GM19395 (cell line): Measurements from ENCODE around the gene LDLRAD1.
"Not testable (repeated sequence)": the region's sequence is repeated elsewhere in the genome, so short reads cannot be mapped to it uniquely, and the experiment has no call there.

ENCODE experiments used
- ATAC-seq: cut with Tn5 transposase; IDR thresholded peaks from one replicate; pipeline ENCODE4 v1.9.1; 2021; ENCODE audit warnings: mild to moderate bottlenecking, moderate library complexity; ENCODE audit not compliant: unreplicated experiment

LDLRAD1 gene

GRCh38 chr1:54018635-54019034 is 649 bp upstream of the LDLRAD1 start:
- no peak for ATAC-seq

- ATAC-seq = no peak
Observed at GRCh38 chr1:54016343-54017282, 1.4 kb downstream of the LDLRAD1 start.

GRCh38 chr1:54014009-54014629 is 3.9 kb downstream of the LDLRAD1 start:
- no peak for ATAC-seq

DNA sequence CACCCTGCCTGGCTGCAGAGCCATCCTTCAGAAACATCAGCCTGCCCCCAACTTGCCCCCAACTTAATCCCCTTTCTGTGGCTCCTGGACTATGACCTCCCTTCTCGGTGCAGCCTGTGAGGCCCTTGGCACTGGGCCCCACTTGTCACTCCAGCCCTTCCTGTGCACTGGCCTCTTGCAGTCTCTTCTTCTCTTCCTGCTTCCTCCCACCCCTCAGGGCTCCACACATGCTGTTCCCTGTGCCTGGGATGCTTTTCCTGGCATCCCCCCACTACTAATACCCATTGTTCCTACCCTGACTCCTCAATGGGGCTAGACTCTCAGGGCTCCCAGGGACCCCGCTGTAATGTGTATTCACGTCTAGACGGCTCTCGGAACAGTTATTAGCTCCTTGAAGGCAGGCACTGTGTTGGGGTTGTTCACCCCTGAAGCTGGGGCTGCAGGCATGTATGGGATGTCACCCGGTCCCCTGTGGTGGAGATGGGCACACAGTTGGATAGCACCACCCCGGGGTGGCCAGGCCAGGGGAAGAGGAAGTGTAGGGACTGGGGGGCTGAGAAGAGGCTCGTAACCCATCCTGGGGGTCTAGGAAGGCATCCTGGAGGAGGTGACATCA is 4.5 kb downstream of the LDLRAD1 start:
- no peak for ATAC-seq

- ATAC-seq = no peak
Observed at GRCh38 chr1:54012863-54013262, 5.1 kb downstream of the LDLRAD1 start.

GRCh38 chr1:54012008-54012325 is 6.0 kb downstream of the LDLRAD1 start:
- ATAC-seq = no peak

- ATAC-seq = no peak
Observed at GRCh38 chr1:54011316-54012007, 6.5 kb downstream of the LDLRAD1 start.

DNA sequence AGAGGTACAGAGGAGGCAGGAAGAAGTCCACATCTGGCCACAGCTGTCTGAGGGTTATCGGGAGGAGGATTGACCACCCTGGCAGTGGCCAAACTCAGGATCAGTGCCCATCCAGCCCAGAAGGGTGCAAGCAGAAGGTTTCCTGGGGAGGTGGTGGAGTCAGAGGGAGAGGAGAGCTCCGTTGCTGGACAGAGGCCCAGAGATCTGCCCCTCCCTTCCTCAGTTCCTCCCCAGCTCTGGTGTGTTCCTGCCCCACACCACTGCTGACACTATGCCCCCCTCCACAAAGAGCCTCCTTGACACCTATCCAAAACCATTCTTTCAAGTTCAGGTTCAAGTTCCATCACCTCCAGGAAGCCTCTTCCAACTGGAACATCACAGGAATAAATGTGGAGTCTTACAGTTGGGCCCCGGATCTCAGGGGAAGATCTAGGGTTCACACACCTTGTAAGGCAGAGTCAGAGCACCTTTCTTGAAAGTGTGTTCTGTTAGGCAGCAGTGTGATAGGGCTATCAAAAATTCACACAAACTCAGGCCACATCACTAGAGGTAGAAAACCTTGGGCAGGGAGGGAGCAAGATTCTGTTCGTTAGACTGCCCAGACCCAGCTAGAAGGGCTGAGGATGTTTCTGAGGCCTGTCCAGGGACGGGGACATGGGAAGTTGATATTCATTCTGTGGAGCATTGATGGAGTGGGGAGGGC is 7.4 kb downstream of the LDLRAD1 start:
- no peak for ATAC-seq

GRCh38 chr1:54009406-54009805 is 8.6 kb downstream of the LDLRAD1 start:
- ATAC-seq = no peak

GRCh38 chr1:54008876-54009275 is 9.1 kb downstream of the LDLRAD1 start:
- ATAC-seq = no peak

DNA sequence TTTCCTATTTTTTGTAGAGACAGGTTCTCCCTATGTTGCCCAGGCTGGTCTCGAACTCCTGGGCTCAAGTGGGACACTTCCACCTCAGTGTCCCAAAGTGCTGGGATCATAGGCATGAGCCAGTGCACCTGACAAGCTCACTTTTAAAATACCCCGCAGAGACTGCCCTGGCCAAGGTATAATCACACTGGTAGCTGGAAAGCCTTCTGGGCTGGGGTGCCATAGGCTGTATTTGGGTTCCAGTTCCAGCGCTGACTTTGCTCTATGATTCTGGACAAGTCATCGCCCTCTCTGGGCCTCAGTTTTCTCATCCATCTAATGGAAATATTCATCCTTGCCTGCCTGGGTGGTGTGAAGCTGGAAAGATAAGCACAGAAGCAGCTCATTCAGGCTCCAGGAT is 10.4 kb downstream of the LDLRAD1 start:
- no peak for ATAC-seq

GRCh38 chr1:54006508-54006907 is 11.5 kb downstream of the LDLRAD1 start:
- ATAC-seq = no peak

DNA sequence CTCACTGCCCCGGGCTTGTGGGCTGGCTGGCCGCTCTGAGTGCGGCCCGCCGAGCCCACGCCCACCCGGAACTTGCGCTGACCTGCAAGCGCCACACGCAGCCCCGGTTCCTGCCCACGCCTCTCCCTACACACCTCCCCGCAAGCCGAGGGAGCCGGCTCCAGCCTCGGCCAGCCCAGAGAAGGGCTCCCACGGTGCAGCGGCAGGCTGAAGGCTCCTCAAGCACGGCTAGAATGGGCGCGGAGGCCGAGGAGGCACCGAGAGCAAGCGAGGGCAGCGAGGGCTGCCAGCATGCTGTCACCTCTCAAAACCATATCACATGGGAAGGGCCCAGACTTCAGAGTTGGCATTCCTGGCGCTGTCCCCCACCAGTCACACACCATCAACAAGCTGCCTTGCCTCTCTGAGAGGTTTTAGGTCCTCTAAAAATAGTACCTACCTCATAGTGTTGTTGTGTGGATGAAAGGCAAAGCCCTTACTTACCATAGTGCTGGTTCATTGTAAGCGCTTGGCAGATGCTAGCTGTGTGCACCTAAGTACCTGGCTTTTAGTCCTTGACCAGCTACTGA is 13.4 kb downstream of the LDLRAD1 start:
- ATAC-seq = no peak

GRCh38 chr1:54003750-54004480 is 14.1 kb downstream of the LDLRAD1 start:
- ATAC-seq = not testable (repeated sequence)

GRCh38 chr1:54003249-54003646 is 14.7 kb downstream of the LDLRAD1 start:
- ATAC-seq = no peak

DNA sequence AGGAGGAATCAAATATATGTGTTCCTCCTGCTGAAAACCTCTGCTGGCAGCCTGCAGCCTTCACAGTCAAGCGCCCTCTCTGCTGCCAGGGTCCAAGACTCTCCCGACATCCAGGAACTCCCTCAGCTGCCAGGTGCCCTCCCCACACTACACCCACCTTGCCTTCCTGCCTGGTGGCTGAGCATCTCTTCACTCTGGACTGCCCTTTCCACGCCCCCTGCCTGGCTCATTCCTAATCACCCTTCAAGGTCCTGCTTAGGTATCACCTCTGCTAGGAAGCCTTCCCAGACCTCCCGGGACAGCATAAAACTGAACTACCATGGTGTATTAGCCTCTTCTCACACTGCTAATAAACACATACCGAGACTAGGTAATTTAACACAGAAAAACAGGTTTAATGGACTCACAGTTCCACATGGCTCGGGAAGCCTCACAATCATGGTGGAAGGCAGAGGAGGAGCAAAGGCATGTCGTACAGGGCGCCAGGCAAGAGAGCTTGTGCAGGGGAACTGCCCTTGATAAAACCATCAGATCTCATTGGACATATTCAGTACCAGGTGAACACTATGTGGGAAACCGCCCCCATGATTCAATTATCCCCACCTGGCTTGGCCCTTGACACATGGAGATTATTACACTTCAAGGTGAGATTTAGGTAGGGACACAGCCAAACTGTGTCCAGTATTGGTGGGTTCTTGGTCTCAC is 15.3 kb downstream of the LDLRAD1 start:
- ATAC-seq = no peak

GRCh38 chr1:54001591-54001990 is 16.4 kb downstream of the LDLRAD1 start:
- ATAC-seq = no peak

DNA sequence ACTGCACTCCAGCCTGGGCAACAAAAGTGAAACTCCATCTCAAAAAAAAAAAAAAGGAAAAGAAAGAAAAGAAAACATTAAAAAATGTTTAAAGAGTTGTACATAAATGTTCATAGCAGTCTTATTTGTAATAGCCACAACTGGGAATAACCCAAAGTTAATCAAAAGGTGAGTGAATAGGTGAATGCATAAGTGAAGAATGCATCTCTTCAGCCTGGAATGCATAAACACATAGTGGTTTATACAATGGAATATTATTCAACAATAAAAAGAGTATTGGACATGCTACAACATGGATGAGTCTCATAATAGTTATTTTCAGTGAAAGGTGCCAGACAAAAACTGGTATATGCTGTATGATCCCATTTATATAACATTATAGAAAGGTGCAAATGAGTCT is 18.1 kb downstream of the LDLRAD1 start:
- ATAC-seq = no peak

DNA sequence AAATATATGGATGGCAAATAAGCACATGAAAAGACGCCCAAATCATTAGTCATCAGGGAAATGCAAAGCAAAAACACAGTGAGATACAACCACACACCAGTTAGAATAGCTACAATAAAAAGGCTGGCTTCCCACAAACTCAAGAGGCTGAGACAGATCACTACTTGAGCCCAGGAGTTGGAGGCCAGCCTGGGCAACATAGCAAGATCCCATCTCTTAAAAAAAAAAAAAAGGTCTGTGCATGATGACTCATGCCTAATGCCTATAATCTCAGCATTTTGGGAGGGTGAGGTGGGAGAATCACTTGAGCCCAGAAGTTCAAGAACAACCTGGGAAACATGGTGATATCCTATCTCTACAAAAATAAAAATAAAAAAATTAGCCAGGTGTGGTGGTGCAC is 19.8 kb downstream of the LDLRAD1 start:
- ATAC-seq = no peak
